Smooth muscle cell (in vitro differentiated cells): Measurements from ENCODE around the gene HRNR. TPM values are rescaled to one million over a fixed set of nuclear protein-coding genes. Genes with fewer than 3 reads are reported as not detected.
A peak's percentile ranks its signal among the peaks of the same experiment; 100 is the strongest.

ENCODE experiments used
- DNase-seq: peaks from one replicate; lab custom pipeline; 2025; ENCODE audit not compliant: unreplicated experiment; lab: John Stamatoyannopoulos, UW
- H2AFZ ChIP-seq: fragments of 200-600 bp; sonication (generic); 2 replicates; pipeline ENCODE4 v1.6.0; 2016; ENCODE audit warnings: antibody characterized with exemption, low read depth, mild to moderate bottlenecking
- H3F3A ChIP-seq: fragments of 200-600 bp; sonication (generic); 2 replicates; pipeline ENCODE4 v1.6.0; 2017; ENCODE audit warnings: antibody characterized with exemption, low read depth
- H3K27ac ChIP-seq: fragments of 200-600 bp; sonication (generic); 2 replicates; pipeline ENCODE4 v1.5.1; 2016; ENCODE audit warnings: low read depth, mild to moderate bottlenecking
- H3K27me3 ChIP-seq: fragments of 200-600 bp; sonication (generic); 2 replicates; pipeline ENCODE4 v1.6.1; 2016; ENCODE audit warnings: low read depth, mild to moderate bottlenecking
- H3K36me3 ChIP-seq: fragments of 200-600 bp; sonication (generic); 2 replicates; pipeline ENCODE4 v1.5.1; 2016; ENCODE audit warnings: low read depth
- H3K4me1 ChIP-seq: fragments of 200-600 bp; sonication (generic); 2 replicates; pipeline ENCODE4 v1.5.1; 2016; ENCODE audit warnings: low read depth
- H3K4me2 ChIP-seq: fragments of 200-600 bp; sonication (generic); 2 replicates; pipeline ENCODE4 v1.6.0; 2016; ENCODE audit warnings: mild to moderate bottlenecking
- H3K4me3 ChIP-seq: fragments of 200-600 bp; sonication (generic); 2 replicates; pipeline ENCODE4 v1.5.1; 2016; ENCODE audit warnings: mild to moderate bottlenecking
- H3K79me2 ChIP-seq: fragments of 200-600 bp; sonication (generic); 2 replicates; pipeline ENCODE4 v1.6.0; 2016; ENCODE audit warnings: low read depth, mild to moderate bottlenecking
- H3K9ac ChIP-seq: fragments of 200-600 bp; sonication (generic); 2 replicates; pipeline ENCODE4 v1.6.0; 2016; ENCODE audit warnings: low read depth
- H3K9me3 ChIP-seq: fragments of 200-600 bp; sonication (generic); replicated peaks from 2 replicates; pipeline ENCODE4 v1.5.1; 2016; ENCODE audit warnings: low read depth
- H4K20me1 ChIP-seq: fragments of 200-600 bp; sonication (generic); 2 replicates; pipeline ENCODE4 v1.6.0; 2016; ENCODE audit warnings: low read depth
- CTCF ChIP-seq: fragments of 200-600 bp; sonication (generic); IDR thresholded peaks from 2 replicates; pipeline ENCODE4 v1.5.1; 2017; ENCODE audit warnings: borderline replicate concordance, mild to moderate bottlenecking, antibody characterized with exemption; ENCODE audit not compliant: insufficient read depth, poor library complexity, severe bottlenecking
- WGBS: methylation state at CpG from one replicate; pipeline ENCODE4 v1.1.7; 2016; ENCODE audit warnings: low lambda C conversion rate; 5-methylcytosine and 5-hydroxymethylcytosine counted together
- polyA plus RNA-seq: library from polyadenylated mRNA; unstranded; fragments of >200 nt; fragmentation: Nextera tagmentation; extraction: Ambion mirVana; gene quantifications from 2 replicates; pipeline ENCODE4 v1.2.1, GENCODE V29; 2016
- total RNA-seq: library from RNA; depleted of rRNA; stranded (reverse); fragments of >200 nt; gene quantifications from 2 replicates; pipeline ENCODE4 v1.2.3, GENCODE V29; 2014

HRNR gene
- total and polyA plus RNA-seq, 2 experiments from 2014 or later, result not detected

- no peak overlapping the region for H3K27ac ChIP-seq
- H3K36me3 ChIP-seq, result no peaks in the 10 kb centered on the region
- no peaks in the 10 kb centered on the region for H3K9me3 ChIP-seq
- peak; percentile 44 for TF ChIP-seq CTCF
- no peaks in the 10 kb centered on the region for H3K79me2 ChIP-seq
- no peaks in the 10 kb centered on the region for H3K27me3 ChIP-seq
- DNase-seq, result no peak
- H3K9ac ChIP-seq, result no peak overlapping the region
- no peaks in the 10 kb centered on the region for H3F3A ChIP-seq
- H3K4me2 ChIP-seq, result no peak overlapping the region
- no peaks in the 10 kb centered on the region for H3K4me1 ChIP-seq
- H2AFZ ChIP-seq, result no peak overlapping the region
- H4K20me1 ChIP-seq, result no peaks in the 10 kb centered on the region
- H3K4me3 ChIP-seq, result no peak overlapping the region
- WGBS, result 38% methylated on average over 9 of the region's 9 CpGs
Observed at GRCh38 chr1:152189657-152190442, 34.1 kb downstream of the HRNR start.

GRCh38 chr1:152188673-152189591 lies 35.1 kb downstream of the HRNR start:
- H3K27me3 ChIP-seq, result no peaks in the 10 kb centered on the region
- no peak for DNase-seq
- no peak overlapping the region for H3K9ac ChIP-seq
- H3F3A ChIP-seq, result no peaks in the 10 kb centered on the region
- no peak overlapping the region for H2AFZ ChIP-seq
- H3K36me3 ChIP-seq, result no peaks in the 10 kb centered on the region
- H3K4me2 ChIP-seq, result no peak overlapping the region
- H3K27ac ChIP-seq, result no peak overlapping the region
- TF ChIP-seq CTCF, result peak; percentile 45
- H3K79me2 ChIP-seq, result no peaks in the 10 kb centered on the region
- no peaks in the 10 kb centered on the region for H4K20me1 ChIP-seq
- 86% methylated on average over 58 of the region's 62 CpGs for WGBS
- H3K9me3 ChIP-seq, result no peaks in the 10 kb centered on the region
- H3K4me1 ChIP-seq, result no peaks in the 10 kb centered on the region
- no peak overlapping the region for H3K4me3 ChIP-seq

GRCh38 chr1:152186556-152187285 lies 37.3 kb downstream of the HRNR start:
- Histone ChIP-seq H3K36me3 (no peaks in the 10 kb centered on the region), H3K79me2 (no peaks in the 10 kb centered on the region), H3K4me2 (no peak overlapping the region), H3K4me3 (no peak overlapping the region), H3K27ac (no peak overlapping the region), H3F3A (no peaks in the 10 kb centered on the region), H4K20me1 (no peaks in the 10 kb centered on the region), H2AFZ (no peak overlapping the region), H3K9ac (no peak overlapping the region), H3K27me3 (no peaks in the 10 kb centered on the region), H3K4me1 (no peaks in the 10 kb centered on the region), H3K9me3 (no peaks in the 10 kb centered on the region)
- no peak for TF ChIP-seq CTCF
- WGBS, result 63% methylated on average over 5 of the region's 5 CpGs
- no peak for DNase-seq
